ENCODE results near the gene EIF5AL1.

Gene EIF5AL1

DNA sequence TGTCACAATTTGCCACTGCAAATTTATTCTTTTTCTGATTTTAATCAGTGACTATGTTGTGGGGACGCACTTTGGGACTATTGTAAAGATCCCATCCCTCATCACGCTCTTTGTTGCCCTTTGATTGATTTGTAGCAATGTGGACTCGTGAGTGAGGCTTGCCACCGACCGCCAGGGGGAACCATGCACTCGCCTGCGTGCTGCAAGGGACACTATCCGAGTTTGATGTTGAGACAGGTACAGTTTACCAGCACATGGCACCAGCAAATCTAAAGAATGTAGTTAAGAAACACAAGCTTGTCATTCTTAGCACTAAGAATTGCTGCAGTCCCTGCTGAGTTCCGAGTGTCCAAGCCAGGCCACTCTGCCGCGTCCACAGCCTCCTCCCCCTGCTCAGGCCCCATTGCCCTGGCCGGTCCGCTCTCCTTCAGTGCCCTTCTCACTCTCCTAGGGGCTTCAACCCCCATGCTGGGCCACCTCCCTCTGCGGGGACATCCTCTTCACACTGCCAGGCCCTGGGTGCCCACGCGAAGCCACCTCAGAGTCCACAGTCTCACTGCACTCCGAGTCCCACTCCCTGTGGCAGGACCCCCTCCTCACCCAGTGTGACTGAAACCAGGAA, 49.9 kb downstream of the EIF5AL1 start:
- peak in 1 of 2 experiments; percentile 6 for DNase-seq

- no peak for DNase-seq
These were observed 51.1 kb downstream of the EIF5AL1 start for GRCh38 chr10:79563426-79563825.

Measured in NCI-H187 (cell line).